Esophagus (tissue), 2 donors: ENCODE measurements around the gene NFYA. TPM values are rescaled to one million over a fixed set of nuclear protein-coding genes. Genes with fewer than 3 reads are reported as not detected.
A peak's percentile ranks its signal among the peaks of the same experiment; 100 is the strongest.

Experiments
- H3K27ac ChIP-seq, 2 donors: one replicate each; pipeline ENCODE4 v1.5.1; 2013; ENCODE audit warnings: low read depth in 2 of 2, mild to moderate bottlenecking in 2 of 2, inconsistent platforms in 1 of 2, low read length in 1 of 2, moderate library complexity in 1 of 2
- H3K27me3 ChIP-seq, 2 donors: one replicate each; pipeline ENCODE4 v1.6.1; 2013; ENCODE audit warnings: low read length in 2 of 2, control low read depth in 1 of 2, mild to moderate bottlenecking in 1 of 2; ENCODE audit not compliant: insufficient read depth in 2 of 2, control insufficient read depth in 1 of 2
- H3K36me3 ChIP-seq, 2 donors: one replicate each; pipeline ENCODE4 v1.6.1; 2013; ENCODE audit warnings: low read length in 1 of 2; ENCODE audit not compliant: control insufficient read depth in 2 of 2, insufficient read depth in 2 of 2
- H3K4me1 ChIP-seq, 2 donors: one replicate each; pipeline ENCODE4 v1.6.1; 2013; ENCODE audit warnings: low read length in 1 of 2; ENCODE audit not compliant: control insufficient read depth in 2 of 2, insufficient read depth in 2 of 2
- H3K4me3 ChIP-seq, 2 donors: one replicate each; pipeline ENCODE4 v1.5.1; 2013; ENCODE audit warnings: low read length in 2 of 2, mild to moderate bottlenecking in 2 of 2, low read depth in 1 of 2, moderate library complexity in 1 of 2
- H3K9me3 ChIP-seq, 2 donors: one replicate each; pipeline ENCODE4 v1.6.1; 2013; ENCODE audit warnings: mild to moderate bottlenecking in 2 of 2, low read depth in 1 of 2, low read length in 1 of 2, moderate library complexity in 1 of 2; ENCODE audit not compliant: control insufficient read depth in 2 of 2, insufficient read depth in 1 of 2
- WGBS, 2 donors: extraction: QIAGEN DNeasy Blood & Tissue Kit; methylation state at CpG; one replicate each; pipeline ENCODE4 v1.1.7; 2013; 5-methylcytosine and 5-hydroxymethylcytosine counted together
- polyA plus RNA-seq, 2 donors: library from polyadenylated mRNA; stranded (reverse); fragments of 200-250 nt; gene quantifications; one replicate each; pipeline ENCODE4 v1.2.3, GENCODE V29; 2013
- donor health status: healthy with polysubstance abuse.
- donor health status: Bipolar disorder and iron deficiency.

Gene NFYA
- 1 to 10 TPM; 5.5 to 6.5 TPM for polyA plus RNA-seq

GRCh38 chr6:41072836-41073202 is at the start of gene NFYA:
Gene NFYA (plus strand): TSS chr6:41072974. CDS start chr6:41079090, 6,116 bp downstream.
- Histone ChIP-seq H3K4me1 (no peaks in the 10 kb centered on the region), H3K4me3 (peak within 1 kb of the TSS; percentile 82 to 91), H3K36me3 (no peaks in the 10 kb centered on the region), H3K27ac (peak within 1 kb of the TSS; percentile 100), H3K27me3 (no peaks in the 10 kb centered on the region), H3K9me3 (no peaks in the 10 kb centered on the region)
- 0 to 1% methylated on average over 34 to 37 of the region's 37 CpGs for WGBS, 2 donors

DNA sequence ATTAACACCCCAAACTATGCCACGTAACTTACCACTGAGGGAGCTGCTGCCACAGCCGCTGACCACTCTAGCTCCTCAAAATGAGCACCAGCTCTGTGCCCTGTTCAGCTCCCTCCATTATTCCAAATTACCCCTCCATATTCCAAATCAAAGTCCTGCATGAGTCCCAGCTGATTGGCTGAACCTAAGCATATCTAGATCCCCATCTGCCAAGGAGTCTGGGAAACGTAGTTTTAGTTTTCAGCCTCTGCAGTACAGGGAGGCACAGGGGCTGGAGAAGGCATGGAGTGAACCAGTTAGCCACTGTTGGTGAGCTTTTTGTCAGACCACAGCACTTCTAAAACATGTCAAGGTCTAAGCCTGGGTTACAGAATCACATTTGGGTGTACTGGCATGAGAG is 49.7 kb upstream of the NFYA start:
- Histone ChIP-seq H3K4me1 (no peaks in the 10 kb centered on the region), H3K27ac (no peak overlapping the region), H3K4me3 (no peak overlapping the region), H3K9me3 (peaks cover 0 to 4% of the 10 kb centered on the region in 2 donors), H3K27me3 (no peaks in the 10 kb centered on the region), H3K36me3 (no peaks in the 10 kb centered on the region)
- 92 to 93% methylated on average over 3 of the region's 3 CpGs for WGBS, 2 donors

DNA sequence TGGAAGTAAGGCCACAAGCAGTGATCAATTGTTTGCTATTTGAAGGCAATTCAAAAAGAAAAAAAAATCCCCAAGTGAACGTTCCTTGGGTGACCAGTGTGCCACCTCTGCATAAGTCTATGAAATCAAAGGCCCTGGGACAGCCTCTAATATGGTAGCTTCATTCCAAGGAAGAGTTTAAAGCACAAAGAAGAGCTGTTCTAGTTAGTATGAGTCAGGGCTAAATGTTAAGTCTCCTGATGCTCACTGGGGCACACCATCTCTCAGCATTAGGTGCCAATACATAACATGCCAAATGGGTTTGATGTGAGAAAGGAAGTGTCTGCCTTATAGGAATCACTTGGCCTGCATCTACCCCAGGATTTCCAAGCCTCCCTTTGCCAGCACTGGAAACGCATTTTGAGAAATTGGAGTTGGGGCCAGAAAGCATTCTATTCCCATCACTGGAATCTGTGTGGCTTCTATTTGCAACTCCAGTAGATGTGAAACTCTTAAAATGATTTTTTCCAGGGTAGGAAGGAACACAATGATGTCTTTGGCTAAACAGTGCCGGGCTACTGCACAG is 46.7 kb upstream of the NFYA start:
- Histone ChIP-seq H3K36me3 (no peaks in the 10 kb centered on the region), H3K4me1 (peaks cover 0 to 4% of the 10 kb centered on the region in 2 donors), H3K4me3 (no peak overlapping the region), H3K27ac (no peak overlapping the region), H3K9me3 (no peaks in the 10 kb centered on the region), H3K27me3 (no peaks in the 10 kb centered on the region)
- 73 to 83% methylated on average over 3 of the region's 3 CpGs for WGBS, 2 donors

- Histone ChIP-seq H3K27me3 (no peaks in the 10 kb centered on the region), H3K27ac (no peak overlapping the region), H3K4me1 (peaks cover 0 to 4% of the 10 kb centered on the region in 2 donors), H3K9me3 (no peaks in the 10 kb centered on the region), H3K36me3 (no peaks in the 10 kb centered on the region), H3K4me3 (peak overlapping the region; percentile 30 to 55)
- 37 to 53% methylated on average over 4 of the region's 4 CpGs for WGBS, 2 donors
Measured at GRCh38 chr6:41027241-41027640, 45.5 kb upstream of the NFYA start.

DNA sequence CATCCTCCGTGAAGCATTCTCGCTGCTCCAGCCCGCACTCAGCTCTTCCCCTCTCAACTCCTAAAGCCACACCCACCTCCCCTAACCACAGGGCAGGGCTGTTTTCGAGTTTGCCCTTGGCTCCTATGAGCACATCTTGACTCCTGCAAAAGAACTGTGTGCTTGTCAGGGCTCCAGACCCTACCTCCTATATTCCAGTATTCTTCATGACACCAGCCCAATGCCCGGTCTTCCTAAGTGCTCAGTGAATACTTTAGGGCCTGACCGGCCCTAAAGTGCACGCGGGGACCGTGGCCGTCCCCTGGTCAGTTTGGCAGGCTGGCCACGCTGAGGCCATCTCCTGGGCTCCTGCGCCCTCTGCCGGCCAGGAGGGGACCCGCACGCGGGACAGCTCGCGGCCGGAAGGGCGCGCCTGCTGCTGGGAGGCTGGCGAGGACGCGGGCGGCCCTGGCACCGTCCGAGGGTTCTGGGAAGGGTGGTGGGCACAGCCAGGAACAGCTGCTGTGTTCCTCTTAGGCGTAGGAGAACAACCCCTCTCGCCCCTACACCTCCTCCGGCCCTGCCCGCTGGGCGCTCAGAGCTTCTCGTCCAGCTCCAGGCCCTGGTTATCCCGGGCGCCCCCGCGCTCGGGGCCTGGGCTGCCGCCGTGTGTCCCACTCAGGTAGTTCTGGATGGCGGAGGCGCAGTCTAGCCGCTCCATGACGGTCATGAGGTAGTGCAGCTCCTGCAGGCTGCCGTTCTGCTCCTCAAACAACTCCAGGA is 44.8 kb upstream of the NFYA start:
- Histone ChIP-seq H3K4me1 (peaks cover 0 to 4% of the 10 kb centered on the region in 2 donors), H3K4me3 (peak overlapping the region; percentile 30 to 55), H3K27ac (peak overlapping the region; percentile 26 to 59)

DNA sequence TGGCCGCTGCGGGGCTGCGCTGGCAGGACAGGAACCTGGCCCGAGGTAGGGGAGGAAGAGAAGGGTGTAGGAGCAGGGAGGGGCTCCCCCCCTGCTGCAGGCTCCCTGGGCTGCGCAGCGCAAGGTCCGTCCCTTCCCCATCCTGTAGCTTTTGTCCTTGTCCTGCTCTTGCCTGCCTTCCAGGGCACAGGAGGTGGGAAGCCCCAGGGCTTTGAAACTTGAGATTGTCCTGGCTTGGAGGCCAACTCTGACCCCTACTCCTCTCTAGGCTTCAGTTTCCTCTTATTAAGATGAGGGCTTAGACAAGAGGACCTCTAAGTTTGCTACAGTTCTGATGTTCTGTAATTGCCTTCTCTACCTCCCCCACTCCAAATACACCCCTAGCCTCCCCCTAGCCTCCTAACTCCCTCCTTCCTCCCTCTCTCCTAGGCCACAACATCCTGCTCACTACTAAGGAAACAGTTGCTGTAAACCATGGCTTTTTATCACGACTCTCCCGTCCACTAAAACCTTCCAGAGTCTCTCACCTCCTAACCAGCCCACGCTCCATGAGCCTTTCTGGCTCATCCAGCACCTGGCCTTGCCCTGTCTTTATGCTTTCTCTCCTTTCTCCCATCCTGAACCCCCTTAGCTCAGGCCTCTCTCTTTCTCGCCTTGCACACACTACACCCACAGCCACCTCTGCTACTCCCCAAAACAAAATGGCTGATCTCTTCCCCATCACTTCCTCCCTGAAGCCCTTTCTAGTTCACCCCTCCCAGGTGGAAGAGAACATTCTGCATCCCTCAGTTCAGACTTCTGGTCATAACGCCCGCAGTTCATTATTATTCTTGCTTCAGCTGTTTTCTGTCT is 44.0 kb upstream of the NFYA start:
- peak overlapping the region; percentile 30 to 55 for H3K4me3 ChIP-seq

More for the DNA sequence above, 44.8 kb upstream of the NFYA start:
- no peaks in the 10 kb centered on the region for H3K9me3 ChIP-seq
- WGBS, 2 donors, result 2 to 8% methylated on average over 45 of the region's 45 CpGs
- H3K36me3 ChIP-seq, result no peaks in the 10 kb centered on the region
- no peaks in the 10 kb centered on the region for H3K27me3 ChIP-seq

DNA sequence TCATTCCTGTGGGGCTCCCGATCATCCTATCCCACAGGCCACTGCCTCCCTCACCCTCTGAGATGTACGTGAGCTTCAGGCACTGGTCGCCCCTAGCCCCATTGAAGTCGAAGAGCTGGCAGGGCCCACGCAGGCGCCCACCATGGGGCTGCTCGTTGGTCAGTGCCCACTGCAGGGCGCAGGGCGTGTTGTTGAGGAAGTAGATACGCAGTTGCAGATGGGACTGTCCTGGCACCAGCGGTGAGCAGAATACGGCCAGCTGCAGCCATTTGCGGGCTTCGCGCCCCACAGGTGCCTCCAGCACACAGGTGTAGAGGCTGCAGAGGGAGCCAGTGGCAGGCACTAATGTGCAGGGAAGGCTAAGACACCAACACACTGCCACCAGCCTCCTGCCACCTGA is 39.9 kb upstream of the NFYA start:
- H3K4me1 ChIP-seq, result peaks cover 5 to 6% of the 10 kb centered on the region in 2 donors
- no peaks in the 10 kb centered on the region for H3K36me3 ChIP-seq
- no peaks in the 10 kb centered on the region for H3K27me3 ChIP-seq
- 95 to 96% methylated on average over 15 of the region's 15 CpGs for WGBS, 2 donors
- H3K27ac ChIP-seq, result no peak overlapping the region
- H3K9me3 ChIP-seq, result no peaks in the 10 kb centered on the region
- no peak overlapping the region for H3K4me3 ChIP-seq

More for the DNA sequence above, 44.0 kb upstream of the NFYA start:
- 40 to 46% methylated on average over 12 to 13 of the region's 13 CpGs for WGBS, 2 donors
- peaks cover 0 to 4% of the 10 kb centered on the region in 2 donors for H3K4me1 ChIP-seq
- no peaks in the 10 kb centered on the region for H3K27me3 ChIP-seq
- H3K36me3 ChIP-seq, result no peaks in the 10 kb centered on the region
- no peaks in the 10 kb centered on the region for H3K9me3 ChIP-seq
- peak overlapping the region; percentile 26 to 59 for H3K27ac ChIP-seq

DNA sequence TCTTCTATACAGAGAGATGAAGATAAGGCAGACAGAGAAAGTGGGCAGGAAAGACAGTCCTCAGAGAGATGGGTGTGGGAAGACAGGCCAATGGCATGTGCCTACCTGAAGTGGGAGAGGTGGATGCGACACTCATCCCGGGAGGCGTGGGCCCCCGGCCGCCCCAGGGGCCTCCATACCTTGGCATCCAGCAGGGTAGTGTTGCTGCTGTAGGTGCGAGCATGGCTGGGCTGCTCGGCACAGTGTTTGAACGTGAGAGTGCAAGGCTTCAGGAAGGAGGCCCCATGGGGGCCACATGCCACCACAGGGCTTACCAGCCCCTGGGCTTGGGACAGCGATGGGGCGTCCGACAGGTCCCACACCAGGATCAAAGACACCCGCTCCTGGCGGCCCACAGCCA is 39.0 kb upstream of the NFYA start:
- peaks cover 2 to 5% of the 10 kb centered on the region in 2 donors for H3K4me1 ChIP-seq
- no peaks in the 10 kb centered on the region for H3K36me3 ChIP-seq
- H3K4me3 ChIP-seq, result no peak overlapping the region
- no peak overlapping the region for H3K27ac ChIP-seq
- no peaks in the 10 kb centered on the region for H3K27me3 ChIP-seq
- 84 to 98% methylated on average over 13 of the region's 13 CpGs for WGBS, 2 donors
- no peaks in the 10 kb centered on the region for H3K9me3 ChIP-seq

- H3K27ac ChIP-seq, result no peak overlapping the region
- no peaks in the 10 kb centered on the region for H3K36me3 ChIP-seq
- H3K4me1 ChIP-seq, result peaks cover 5% of the 10 kb centered on the region in 2 donors
- no peak overlapping the region for H3K4me3 ChIP-seq
- no peaks in the 10 kb centered on the region for H3K9me3 ChIP-seq
- H3K27me3 ChIP-seq, result no peaks in the 10 kb centered on the region
- WGBS, 2 donors, result 42 to 44% methylated on average over 3 of the region's 3 CpGs
Measured at GRCh38 chr6:41036186-41036585, 36.6 kb upstream of the NFYA start.
